Endothelial cell (in vitro differentiated cells): ENCODE results near the gene PRR18. TPM values are rescaled to one million over a fixed set of nuclear protein-coding genes. Genes with fewer than 3 reads are reported as not detected.

Source experiments
- DNase-seq: peaks from one replicate; pipeline ENCODE4 v3.0.0; 2021; ENCODE audit warnings: low spot score
- H3K27ac Mint-ChIP-seq: one replicate; pipeline ENCODE4 v1.8.0; 2021; ENCODE audit warnings: mixed read lengths, inconsistent platforms; ENCODE audit not compliant: unreplicated experiment
- H3K27me3 Mint-ChIP-seq: one replicate; pipeline ENCODE4 v1.8.0; 2021; ENCODE audit warnings: mild to moderate bottlenecking, moderate library complexity, mixed read lengths, inconsistent platforms; ENCODE audit not compliant: unreplicated experiment
- H3K36me3 Mint-ChIP-seq: one replicate; pipeline ENCODE4 v1.8.0; 2021; ENCODE audit warnings: mild to moderate bottlenecking, low read depth, mixed read lengths, inconsistent platforms; ENCODE audit not compliant: unreplicated experiment
- H3K4me1 Mint-ChIP-seq: one replicate; pipeline ENCODE4 v1.8.0; 2021; ENCODE audit warnings: mild to moderate bottlenecking, mixed read lengths, inconsistent platforms; ENCODE audit not compliant: unreplicated experiment
- H3K4me3 Mint-ChIP-seq: one replicate; pipeline ENCODE4 v1.8.0; 2021; ENCODE audit warnings: mild to moderate bottlenecking, mixed read lengths, inconsistent platforms; ENCODE audit not compliant: unreplicated experiment
- H3K9me3 Mint-ChIP-seq: one replicate; pipeline ENCODE4 v1.8.0; 2021; ENCODE audit warnings: mixed read lengths, inconsistent platforms; ENCODE audit not compliant: unreplicated experiment
- total RNA-seq: library from RNA; stranded (reverse); fragmentation: NEBNext Ultra II Directional; extraction: Animal tissue kit (Norgen Biotek cat#: 25700); gene quantifications from one replicate; pipeline ENCODE4 v1.2.1, GENCODE V29; 2021; ENCODE audit not compliant: unreplicated experiment
- TF ChIP-seq, protein P1 (sequence below): fragments of 200-600 bp; sonication (generic); IDR thresholded peaks from one replicate; pipeline ENCODE4 v1.5.0; 2021; ENCODE audit warnings: antibody characterized with exemption; ENCODE audit not compliant: unreplicated experiment

Gene PRR18
- total RNA-seq, 1 donor from 2014 or later: 1.1 TPM

DNA sequence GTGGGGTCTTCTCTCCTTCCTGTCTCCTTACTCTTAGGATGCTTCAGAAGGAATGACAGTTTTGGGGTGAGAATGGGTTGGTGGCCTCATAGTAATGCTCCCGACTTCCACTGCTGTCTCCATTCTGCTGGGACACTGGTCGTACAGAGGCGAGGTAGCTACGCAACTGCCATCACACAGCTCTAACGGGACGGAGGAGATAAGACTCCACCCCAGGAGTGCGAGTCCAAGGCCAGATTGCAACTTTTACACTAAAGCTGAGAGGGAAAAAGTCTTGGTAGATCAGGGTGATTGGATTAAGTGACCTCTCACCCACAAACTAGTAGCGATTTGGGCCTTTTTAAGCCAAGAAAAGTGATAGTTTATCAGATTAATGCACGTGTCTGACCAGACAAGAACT lies 1.8 kb upstream of the PRR18 start:
- H3K4me3 Mint-ChIP-seq: no peak overlapping the region
- no peaks in the 10 kb centered on the region for H3K36me3 Mint-ChIP-seq
- no peak for DNase-seq
- H3K27me3 Mint-ChIP-seq: peaks cover 16% of the 10 kb centered on the region
- TF ChIP-seq, protein P1, sequence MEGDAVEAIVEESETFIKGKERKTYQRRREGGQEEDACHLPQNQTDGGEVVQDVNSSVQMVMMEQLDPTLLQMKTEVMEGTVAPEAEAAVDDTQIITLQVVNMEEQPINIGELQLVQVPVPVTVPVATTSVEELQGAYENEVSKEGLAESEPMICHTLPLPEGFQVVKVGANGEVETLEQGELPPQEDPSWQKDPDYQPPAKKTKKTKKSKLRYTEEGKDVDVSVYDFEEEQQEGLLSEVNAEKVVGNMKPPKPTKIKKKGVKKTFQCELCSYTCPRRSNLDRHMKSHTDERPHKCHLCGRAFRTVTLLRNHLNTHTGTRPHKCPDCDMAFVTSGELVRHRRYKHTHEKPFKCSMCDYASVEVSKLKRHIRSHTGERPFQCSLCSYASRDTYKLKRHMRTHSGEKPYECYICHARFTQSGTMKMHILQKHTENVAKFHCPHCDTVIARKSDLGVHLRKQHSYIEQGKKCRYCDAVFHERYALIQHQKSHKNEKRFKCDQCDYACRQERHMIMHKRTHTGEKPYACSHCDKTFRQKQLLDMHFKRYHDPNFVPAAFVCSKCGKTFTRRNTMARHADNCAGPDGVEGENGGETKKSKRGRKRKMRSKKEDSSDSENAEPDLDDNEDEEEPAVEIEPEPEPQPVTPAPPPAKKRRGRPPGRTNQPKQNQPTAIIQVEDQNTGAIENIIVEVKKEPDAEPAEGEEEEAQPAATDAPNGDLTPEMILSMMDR: no peak
- no peak overlapping the region for H3K27ac Mint-ChIP-seq
- H3K4me1 Mint-ChIP-seq: peaks cover 6% of the 10 kb centered on the region
- H3K9me3 Mint-ChIP-seq: no peaks in the 10 kb centered on the region

DNA sequence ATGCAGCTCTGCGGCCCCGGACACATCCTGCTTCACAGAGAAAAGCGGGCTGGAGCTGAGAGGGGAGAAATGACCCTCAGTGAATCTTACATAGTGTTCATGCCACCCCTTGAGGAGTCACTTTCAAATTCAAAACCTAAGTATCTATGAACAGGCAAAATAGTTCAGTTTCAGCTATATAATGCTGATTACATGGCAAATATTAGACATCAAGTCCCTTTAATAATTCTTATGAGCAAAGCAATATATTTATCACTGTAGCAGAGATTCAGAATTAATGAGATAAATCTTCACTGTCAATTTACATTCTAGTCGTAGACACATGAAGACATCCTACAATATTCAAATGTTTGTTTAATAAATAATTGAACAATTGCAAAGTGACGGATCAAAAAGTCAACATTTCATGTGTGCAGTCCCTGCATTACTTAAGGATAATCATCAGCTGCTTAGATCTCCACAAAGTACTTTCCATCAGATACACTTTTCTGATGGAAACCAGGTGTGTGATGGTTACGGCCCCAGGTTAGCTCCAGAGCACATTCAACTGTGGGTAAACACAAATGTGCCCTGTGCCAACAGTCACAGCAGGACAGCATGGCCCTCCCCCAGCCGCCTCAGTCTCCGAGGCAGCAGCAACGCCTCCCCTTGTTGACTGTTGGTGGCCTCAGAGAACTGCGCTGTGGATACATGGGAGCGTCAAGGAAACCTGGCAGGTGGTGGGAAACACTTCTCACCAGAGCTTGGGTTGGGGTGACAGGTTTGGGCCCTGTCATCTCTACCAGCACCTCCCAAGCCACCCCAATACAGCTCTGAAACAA lies 787 bp upstream of the PRR18 start:
- Mint-ChIP-seq H3K9me3 (no peaks in the 10 kb centered on the region), H3K27me3 (peaks cover 16% of the 10 kb centered on the region), H3K4me3 (no peak overlapping the region), H3K4me1 (peaks cover 4% of the 10 kb centered on the region), H3K36me3 (no peaks in the 10 kb centered on the region), H3K27ac (no peak overlapping the region)
- TF ChIP-seq, protein P1: no peak
- no peak for DNase-seq

DNA sequence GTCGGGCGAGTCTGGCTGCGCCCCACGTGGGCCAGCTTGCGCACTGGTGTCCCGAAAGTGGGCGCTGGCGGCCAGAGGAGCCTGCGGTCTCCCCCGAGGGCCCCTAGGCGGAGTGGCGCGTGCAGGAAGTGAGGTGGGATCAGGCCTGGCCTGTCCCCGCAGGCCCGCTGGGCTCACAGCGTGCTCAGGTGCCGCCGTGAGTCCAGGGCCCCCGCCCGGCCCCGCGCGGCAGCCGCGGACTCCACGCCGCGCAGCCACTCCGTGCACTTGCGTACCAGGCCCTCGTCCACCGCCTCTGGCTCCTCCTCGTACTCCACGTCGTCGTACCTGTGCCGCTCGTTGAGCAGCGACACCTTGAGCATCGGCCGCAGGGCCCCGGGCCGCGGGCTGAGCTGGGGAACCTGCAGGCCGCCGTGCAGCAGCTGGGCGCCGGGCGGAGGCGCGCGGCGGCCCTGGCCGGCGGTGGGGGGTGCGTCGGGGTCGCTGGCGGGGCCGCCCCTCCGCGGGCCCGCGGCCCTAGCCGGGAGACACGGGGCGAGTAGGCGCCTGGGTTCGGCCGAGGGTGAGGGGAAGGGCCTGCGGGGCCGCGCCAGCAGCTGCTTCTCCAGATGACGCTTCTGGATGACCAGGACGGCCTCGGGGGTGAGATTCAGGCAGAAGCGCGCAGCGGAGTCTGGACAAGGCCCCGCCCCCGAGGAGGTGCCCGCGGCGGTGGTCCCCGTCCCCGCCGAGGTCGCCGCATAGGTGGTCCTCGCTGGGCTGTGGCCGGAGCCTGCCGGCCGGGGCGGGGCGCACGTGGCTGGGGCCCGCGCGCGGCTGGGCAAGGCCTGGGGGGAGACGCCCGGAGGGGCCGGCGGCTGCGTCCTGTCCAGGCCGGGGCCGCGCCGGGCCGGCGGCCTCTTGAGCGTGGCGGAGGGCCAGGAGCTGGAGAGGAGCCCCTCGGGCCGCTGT lies 835 bp downstream of the PRR18 start:
- Mint-ChIP-seq H3K36me3 (no peaks in the 10 kb centered on the region), H3K27me3 (peaks cover 16% of the 10 kb centered on the region), H3K27ac (no peak overlapping the region), H3K9me3 (no peaks in the 10 kb centered on the region), H3K4me3 (no peak overlapping the region), H3K4me1 (no peaks in the 10 kb centered on the region)
- peak; percentile 41 for DNase-seq
- TF ChIP-seq, protein P1: no peak

DNA sequence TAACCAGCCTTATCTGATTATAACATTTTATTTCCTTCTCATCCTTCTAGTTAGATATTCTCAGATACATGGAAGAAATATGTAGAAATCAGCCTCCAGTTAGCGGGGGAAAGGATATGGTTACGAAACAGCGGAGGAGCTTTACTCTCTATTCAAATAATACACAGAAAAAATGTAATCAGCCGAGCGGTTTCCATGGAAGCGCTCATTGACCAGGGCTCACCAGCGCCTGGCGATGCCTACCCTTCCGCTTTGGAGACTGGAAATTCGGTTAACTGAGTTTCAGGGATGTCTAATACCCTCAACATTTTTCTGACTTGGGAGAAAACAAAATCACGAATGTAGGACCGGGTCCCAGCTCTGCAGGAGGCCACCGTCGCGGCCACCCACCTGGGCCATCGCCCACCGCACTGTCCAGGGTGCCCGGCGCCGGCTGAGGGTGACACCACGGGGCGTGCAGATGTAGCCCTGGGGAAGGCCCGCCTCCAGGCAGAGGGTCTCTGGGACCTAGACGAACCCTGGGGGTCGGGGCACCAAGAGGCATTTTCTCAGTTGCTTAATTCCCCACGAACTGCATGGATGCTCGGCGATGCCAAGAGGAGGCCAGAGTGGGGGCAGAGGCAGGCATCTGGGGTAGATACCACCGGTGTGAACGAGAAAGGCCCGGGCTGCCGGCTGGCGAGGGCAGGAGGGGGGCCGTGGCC lies 1.7 kb downstream of the PRR18 start:
- H3K36me3 Mint-ChIP-seq: no peaks in the 10 kb centered on the region
- H3K9me3 Mint-ChIP-seq: no peaks in the 10 kb centered on the region
- H3K4me3 Mint-ChIP-seq: no peak overlapping the region
- TF ChIP-seq, protein P1: no peak
- DNase-seq: no peak
- no peaks in the 10 kb centered on the region for H3K4me1 Mint-ChIP-seq
- H3K27me3 Mint-ChIP-seq: peaks cover 16% of the 10 kb centered on the region
- H3K27ac Mint-ChIP-seq: peak overlapping the region; percentile 36
